CD4-positive, alpha-beta T cell treated with Interleukin-21 for 1 hour (primary cell): ENCODE measurements around the gene GOLGB1.
"Not testable (repeated sequence)": the region's sequence is repeated elsewhere in the genome, so short reads cannot be mapped to it uniquely, and the experiment has no call there.

Experiments used
- DNase-seq: peaks from one replicate; pipeline ENCODE4 v3.0.0-alpha.2; 2020

The GOLGB1 gene

DNA sequence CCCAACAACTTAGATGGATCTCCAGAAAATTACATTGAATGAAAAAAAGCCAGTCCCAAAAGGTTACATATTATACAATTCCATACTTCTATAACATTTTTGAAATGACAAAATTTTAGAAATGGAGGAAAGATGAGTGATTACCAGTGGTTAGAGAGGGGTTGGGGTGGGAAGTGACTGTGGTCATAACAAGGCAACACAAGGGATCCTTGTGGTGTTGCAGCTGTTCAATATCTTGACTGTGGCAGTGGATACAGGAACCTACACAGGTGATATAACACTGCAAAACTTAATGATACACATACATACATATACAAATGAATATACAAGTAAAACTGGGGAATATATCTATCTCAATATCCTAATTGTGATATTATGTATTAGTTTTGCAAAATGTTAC, 9.6 kb downstream of the GOLGB1 start:
- DNase-seq = no peak

DNA sequence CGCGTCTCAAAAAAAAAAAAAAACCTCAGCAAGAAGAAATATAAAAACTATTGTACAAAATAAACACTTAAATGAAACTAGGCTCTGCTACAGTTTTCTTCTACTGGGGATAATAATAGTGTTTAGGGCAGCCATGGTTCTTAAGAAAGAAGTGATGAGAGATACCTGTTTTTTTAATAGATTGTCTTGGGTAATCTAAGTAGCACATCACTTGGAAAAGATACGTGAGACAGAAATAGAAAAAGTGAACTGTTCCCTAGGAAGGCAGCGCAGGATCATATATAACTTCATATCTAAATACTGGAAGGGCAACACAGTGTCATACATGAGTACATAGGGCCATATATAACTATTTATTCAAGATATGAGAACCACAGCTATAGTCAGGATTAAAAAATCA, 11.9 kb downstream of the GOLGB1 start:
- no peak for DNase-seq

- no peak for DNase-seq
These were observed 13.4 kb downstream of the GOLGB1 start for GRCh38 chr3:121736112-121736511.

DNA sequence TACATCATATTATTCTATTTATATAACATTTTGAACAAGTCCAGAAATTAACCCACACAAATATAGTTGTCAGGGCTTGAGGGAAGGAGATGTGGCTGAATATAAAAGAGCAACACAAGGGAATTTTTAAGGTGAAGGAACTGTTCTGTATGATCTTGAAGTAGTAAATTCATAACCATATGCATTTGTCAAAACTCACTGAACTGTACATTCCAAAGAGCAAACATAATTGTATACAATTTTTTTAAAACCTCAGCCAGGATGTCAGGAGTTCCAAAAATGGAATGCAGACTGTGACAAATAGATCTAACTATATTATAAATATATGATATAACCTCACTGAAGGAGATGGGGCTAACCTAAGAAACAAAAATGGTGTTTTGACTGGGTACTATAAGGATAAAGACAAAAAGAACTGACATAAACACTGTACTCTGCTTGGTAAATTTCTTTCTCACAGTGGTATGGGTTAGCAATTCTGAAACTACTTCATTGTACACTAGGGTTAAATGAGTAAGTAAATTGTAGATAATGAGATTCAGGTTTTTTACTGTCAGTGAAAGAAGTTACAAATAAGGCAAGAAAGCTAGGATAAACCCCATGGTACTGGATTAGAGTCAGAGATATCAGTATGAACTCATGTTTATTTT, 14.4 kb downstream of the GOLGB1 start:
- no peak for DNase-seq

DNA sequence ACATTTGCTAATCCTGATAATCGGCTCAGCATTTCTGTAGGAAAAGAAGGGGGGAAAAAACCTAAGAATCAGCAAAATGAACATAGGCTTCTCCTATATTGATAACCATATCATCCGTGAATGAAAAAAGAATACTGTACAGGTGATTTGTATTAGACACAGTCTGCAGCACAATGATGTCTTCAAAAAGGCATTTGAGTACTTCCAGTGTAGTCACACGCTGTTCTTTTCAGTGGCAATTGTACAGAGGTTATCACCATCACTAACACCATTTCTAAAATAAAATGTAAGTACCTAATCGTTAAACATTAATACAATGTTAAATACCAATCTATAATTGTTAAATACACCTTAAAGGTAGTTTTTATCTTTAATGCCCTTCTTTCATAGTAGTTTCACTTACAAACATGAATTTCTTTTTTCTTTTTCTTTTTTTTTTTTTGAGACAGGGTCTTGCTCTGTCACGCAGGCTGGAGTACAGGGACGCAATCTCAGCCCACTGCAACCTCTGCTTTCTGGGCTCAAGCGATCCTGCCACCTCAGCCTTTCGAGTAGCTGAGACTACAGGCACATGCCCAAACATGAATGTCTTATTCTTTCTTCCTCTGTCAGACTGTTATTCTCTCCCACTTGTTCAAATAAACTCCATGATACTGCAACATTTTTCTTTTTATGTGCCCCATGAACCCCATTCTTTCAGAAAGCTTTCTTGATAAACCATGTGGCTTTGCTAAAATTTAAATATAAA, 18.4 kb downstream of the GOLGB1 start:
- DNase-seq = no peak

GRCh38 chr3:121724130-121724529, 25.4 kb downstream of the GOLGB1 start:
- no peak for DNase-seq

GRCh38 chr3:121723485-121723884, 26.1 kb downstream of the GOLGB1 start:
- no peak for DNase-seq

DNA sequence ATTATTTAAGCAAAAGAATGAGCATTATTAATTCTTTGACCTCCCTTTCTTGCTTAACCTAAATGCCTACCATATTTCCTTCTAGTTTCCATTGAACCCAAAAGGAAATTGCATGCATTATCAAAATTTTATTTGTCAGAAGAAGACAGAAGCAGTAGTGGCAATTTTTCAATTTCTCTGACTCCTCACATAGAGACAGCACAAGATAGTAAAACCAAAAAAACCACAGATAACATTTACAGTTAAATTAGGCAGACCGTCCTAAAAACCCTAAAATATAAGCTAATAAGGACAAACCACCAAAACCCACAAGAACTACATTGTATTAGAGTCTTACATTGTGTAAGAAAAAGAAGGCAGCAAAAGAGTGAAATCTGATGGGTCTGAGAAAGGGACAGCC, 27.1 kb downstream of the GOLGB1 start:
- no peak for DNase-seq

GRCh38 chr3:121720163-121720562, 29.4 kb downstream of the GOLGB1 start:
- DNase-seq = no peak

GRCh38 chr3:121719423-121719822, 30.1 kb downstream of the GOLGB1 start:
- no peak for DNase-seq

DNA sequence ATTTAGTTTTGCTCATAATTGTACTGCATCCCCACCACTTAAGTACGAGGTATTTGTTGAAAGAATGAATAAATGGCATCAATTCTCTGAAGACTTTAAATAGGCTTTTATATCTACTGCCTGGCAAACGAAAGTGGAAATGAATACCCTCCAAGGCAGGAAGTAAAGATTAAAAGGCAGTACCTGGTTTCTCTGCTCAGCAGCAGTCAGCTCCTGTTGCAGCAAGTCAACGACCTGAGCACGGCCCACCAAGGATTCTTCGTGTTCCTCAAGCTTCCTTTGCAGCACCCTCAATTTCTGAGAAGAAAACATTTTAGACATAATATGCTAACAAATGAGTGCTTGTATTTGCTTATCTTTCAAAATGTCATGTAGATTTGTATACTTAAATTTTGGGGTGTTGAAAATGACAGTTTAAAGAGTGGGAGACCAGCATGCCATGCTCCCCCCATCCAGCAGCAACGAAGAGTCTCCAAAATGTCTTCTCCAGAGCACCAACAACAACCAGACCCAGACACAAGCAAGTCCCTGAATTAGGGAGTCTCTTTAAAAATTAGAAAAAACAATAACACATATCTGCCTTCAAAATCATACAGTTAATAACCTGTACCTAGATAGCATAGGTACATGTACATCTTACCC, 31.2 kb downstream of the GOLGB1 start:
- DNase-seq = peak; percentile 49

DNA sequence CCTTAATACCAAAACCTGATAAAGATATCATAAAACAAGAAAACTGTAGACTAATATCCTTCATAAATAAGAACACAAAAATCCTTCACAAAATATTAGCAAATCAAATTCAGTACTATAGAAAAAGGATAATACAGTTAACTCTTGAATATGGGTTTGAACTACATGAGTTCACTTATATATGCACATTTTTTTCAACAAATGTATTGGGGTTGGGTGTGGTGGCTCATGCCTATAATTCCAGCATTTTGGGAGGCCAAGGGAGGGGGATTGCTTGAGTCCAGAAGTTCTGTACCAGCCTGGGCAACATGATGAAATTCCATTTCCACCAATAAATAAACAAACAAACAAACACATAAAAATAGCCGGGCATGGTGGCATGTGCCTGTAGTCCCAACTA, 39.2 kb downstream of the GOLGB1 start:
- no peak for DNase-seq

- DNase-seq = no peak
These were observed 41.8 kb downstream of the GOLGB1 start for GRCh38 chr3:121707531-121708273.

DNA sequence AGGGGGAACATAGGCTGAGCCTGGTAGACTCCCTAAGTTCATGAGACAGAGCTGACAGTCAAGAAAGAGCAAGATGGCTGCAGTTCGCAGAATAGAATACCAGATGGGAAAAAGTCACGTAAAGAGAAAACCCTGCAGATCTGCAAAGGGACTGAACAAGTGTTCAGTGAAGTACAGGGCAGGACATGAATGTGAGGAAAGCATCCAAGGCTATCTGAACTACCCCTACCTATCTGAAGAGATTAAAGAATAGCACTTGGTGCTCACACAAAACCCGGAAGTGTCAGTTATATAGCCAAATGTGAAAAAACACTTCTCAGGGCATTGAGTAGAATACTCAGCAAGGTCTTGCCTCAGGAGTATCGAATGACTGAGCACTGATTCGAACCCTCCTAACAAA, 44.0 kb downstream of the GOLGB1 start:
- DNase-seq = no peak

DNA sequence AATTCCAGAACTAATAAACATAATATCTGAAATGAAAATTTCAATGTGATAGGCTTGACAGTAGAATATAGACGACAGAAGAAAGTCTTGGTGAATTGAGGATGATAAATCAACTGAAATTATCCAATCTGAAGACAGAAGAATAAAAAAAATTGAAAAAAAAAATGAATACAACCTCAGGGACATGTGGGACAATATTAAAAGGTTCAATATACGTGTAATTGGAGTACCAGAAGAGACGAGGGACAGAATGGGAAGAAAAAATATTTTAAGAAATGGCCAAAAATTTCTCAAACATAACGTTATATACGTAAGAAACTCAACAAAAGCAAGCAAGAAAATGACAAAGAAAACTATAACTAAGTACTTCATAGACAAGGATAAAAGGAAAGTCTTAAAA, 45.6 kb downstream of the GOLGB1 start:
- no peak for DNase-seq

DNA sequence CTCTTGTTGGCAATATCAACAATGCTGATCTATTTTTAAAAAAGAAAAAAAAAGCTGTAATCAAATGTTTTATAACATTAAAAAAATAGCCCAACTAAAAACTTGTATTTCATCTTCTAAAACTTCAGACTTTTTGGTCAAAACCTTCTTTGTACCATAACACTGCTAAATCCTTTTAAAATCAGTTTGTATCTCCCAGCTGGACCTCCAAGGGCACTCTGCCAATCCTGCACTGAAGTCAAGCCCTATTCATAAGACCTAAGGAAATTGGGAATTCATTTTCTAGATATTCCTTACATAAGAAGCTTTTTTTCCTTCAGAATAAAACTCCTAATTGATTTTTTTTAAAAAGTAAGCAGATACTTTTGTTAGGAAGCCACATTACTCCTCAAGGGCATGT, 50.6 kb downstream of the GOLGB1 start:
- DNase-seq = no peak

GRCh38 chr3:121698476-121698875, 51.1 kb downstream of the GOLGB1 start:
- DNase-seq = no peak

- DNase-seq = no peak
These were observed 53.4 kb downstream of the GOLGB1 start for GRCh38 chr3:121696186-121696585.

DNA sequence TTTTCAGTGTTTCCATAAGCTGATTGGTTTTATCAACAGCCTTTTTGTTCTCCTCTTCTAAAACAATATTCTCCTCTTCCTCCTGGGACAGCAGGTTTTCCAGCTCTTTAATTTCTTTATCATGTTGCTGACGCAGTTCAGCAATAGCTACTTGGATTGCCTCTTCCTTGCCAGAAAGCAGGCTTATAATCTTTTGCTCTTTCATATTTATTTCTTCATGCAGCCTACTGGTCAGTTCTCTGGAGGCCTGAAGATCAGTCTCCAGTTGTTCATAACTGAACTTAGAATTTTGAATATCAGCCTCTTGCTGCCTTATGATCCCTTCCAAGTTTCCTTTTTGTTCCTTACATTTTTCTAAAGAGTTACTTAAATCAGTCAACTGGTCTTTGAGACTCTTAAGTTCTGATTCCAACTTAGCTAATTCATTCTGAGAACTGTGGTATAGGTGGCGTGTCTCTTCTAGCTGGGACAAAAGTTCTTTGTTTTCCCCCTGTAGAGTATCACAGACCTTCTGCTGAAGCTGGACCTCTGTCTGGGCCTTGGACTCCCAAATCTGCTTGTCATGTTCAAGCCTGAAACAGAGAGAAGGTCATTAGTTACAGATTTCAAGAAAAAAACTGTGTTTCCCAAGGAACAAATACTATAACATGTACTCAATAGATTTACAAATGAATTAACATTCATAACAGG, 57.4 kb downstream of the GOLGB1 start:
- no peak for DNase-seq

GRCh38 chr3:121690777-121691405, 58.6 kb downstream of the GOLGB1 start:
- DNase-seq = no peak

DNA sequence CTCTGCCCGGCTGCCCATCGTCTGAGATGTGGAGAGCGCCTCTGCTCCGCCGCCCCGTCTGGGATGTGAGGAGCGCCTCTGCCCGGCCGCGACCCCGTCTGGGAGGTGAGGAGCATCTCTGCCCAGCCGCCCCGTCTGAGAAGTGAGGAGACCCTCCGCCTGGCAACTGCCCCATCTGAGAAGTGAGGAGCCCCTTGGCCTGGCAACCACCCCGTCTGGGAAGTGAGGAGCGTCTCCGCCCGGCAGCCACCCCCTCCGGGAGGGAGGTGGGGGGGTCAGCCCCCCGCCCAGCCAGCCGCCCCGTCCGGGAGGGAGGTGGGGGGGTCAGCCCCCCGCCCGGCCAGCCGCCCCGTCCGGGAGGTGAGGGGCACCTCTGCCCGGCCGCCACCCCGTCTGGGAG, 60.8 kb downstream of the GOLGB1 start:
- DNase-seq = not testable (repeated sequence)

- no peak for DNase-seq
These were observed 67.7 kb downstream of the GOLGB1 start for GRCh38 chr3:121681792-121682191.
